ENCODE results near the gene PLAC9. TPM values are rescaled to one million over a fixed set of nuclear protein-coding genes. Genes with fewer than 3 reads are reported as not detected.

Gene PLAC9
- total RNA-seq, 2 experiments from 2014 or later: not detected

DNA sequence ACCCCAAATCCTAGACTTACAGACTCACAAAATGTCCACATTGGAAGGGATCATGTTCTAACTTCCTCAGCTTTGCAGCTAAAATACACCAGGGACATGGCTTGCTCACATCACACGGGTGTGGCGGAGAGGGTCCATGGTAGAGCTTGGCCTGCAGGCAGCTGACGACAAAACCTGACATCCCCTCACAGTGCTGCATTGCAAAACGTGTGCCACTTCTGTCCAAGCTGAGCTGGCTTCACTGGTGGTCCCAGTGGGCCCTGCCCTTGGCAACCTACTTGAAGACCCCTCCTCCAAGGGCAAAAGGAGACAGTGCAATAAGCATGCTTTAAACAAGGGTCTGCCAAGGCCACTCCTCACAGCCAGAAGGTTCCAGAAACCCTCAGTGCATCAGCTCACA is 50.9 kb downstream of the PLAC9 start:
- H3K9me3 Mint-ChIP-seq: no peaks in the 10 kb centered on the region
- H3K4me1 Mint-ChIP-seq: peaks cover 61% of the 10 kb centered on the region
- H3K27me3 Mint-ChIP-seq: no peaks in the 10 kb centered on the region
- peaks cover 19% of the 10 kb centered on the region for H3K36me3 Mint-ChIP-seq (ENCODE audit: low read depth)
- ChIA-PET POLR2A (no interaction called here), CTCF (interaction anchor here (1.3 kb wide), 1 partner anchor 39 kb away, joined by 3 read pairs; no protein-coding TSS in a partner anchor)
- H3K27ac Mint-ChIP-seq: no peak overlapping the region
- no peak for DNase-seq
- H3K4me3 Mint-ChIP-seq: no peak overlapping the region

DNA sequence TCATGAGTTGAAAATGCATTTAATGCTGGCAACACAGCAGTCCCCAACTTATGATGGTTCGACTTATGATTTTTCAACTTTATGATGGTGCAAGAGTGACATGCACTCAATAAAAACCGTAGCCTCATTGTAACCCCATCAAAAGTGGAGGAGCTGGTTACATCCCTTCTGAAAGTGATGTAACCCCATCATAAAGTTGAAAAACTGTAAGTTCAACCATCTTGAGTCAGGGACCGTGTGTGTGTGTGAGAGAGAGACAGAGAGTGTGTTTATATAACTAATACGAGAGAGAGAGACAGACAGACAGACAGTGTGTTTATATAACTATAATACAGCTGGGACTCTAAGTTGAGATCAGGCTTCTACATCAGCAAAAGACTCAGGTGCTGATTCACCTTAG is 51.8 kb downstream of the PLAC9 start:
- POLR2A ChIA-PET: no interaction called here
- no peak overlapping the region for H3K4me3 Mint-ChIP-seq
- DNase-seq: no peak
- CTCF ChIA-PET: interaction anchor here (1.4 to 2.8 kb wide), 5 partner anchors 8 to 37 kb away, joined by 3 to 14 read pairs (median 7); no protein-coding TSS in a partner anchor
- H3K27ac Mint-ChIP-seq: peak overlapping the region; percentile 6
- no peaks in the 10 kb centered on the region for H3K27me3 Mint-ChIP-seq
- peaks cover 66% of the 10 kb centered on the region for H3K4me1 Mint-ChIP-seq
- H3K36me3 Mint-ChIP-seq (ENCODE audit: low read depth): peaks cover 20% of the 10 kb centered on the region
- no peaks in the 10 kb centered on the region for H3K9me3 Mint-ChIP-seq

DNA sequence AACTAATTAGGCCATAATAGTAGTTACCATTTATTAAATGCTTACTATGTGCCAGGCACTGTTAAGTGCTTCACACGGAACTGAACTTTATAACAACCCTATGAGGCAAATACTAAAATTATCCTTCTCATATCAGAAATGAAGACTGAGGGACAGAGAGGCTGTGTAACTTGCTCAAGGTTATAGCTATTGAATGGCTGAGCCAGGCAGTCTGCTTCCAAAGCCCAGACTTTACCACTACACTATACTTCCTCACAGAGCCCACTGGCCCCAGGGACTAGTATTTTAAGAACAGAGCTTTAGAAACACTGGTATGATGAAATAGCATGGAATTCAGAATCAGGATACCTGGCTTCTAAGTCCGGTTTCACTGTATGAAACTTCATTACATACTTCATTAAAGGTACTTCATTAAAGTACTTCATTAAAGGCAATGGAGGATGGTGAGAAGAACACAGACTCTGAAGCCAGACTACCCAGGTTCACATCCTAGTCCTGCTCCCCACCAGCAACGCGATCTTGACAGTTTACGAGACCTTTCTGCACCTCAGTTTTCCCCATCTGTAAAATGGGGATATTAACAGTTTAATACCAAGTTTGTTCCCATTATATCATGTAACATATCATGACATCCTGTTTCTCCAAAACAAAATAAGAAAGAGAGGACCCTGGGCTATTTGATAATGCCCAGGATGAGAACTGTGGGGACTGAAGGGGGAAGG is 53.2 kb downstream of the PLAC9 start:
- Mint-ChIP-seq H3K27ac (peak overlapping the region; percentile 91), H3K4me1 (peaks cover 73% of the 10 kb centered on the region), H3K4me3 (peak overlapping the region; percentile 13), H3K27me3 (no peaks in the 10 kb centered on the region), H3K36me3 (ENCODE audit: low read depth) (peaks cover 21% of the 10 kb centered on the region), H3K9me3 (no peaks in the 10 kb centered on the region)
- CTCF ChIA-PET: interaction anchor here (1.1 to 2.8 kb wide), 6 partner anchors 9 to 42 kb away, joined by 3 to 14 read pairs (median 6); no protein-coding TSS in a partner anchor
- DNase-seq: no peak
- POLR2A ChIA-PET: no interaction called here

DNA sequence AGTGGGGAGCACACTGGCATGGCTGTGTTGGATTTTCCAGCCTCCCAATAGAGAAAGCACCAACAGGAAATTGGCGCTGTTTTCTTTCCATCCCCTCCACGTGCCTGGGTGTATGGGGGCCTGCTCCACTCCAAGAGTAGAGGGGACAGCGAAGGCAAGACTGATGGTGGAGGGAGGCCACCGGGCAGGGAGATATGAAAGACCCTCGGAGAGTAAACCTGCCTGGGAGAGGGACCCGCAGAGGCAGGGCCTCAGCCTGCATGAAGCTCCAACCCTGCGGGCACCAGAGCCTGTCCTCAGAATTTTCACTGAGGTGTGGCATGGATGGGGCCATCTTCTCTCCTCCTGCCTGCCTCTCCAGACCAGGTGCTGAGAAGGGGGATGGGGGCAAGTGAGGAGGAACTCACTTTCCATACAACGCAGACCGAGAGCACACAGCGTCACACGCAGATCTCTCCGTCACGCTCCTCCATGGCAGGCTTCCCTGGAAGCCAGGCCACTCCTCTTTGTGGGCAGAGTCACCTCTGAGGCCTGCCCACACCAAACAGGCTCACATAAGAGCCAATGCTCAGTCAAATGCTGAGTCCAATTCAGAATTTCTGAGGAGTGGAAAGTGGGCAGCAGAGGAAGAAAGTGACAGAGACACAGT is 54.0 kb downstream of the PLAC9 start:
- H3K27ac Mint-ChIP-seq: peak overlapping the region; percentile 91

DNA sequence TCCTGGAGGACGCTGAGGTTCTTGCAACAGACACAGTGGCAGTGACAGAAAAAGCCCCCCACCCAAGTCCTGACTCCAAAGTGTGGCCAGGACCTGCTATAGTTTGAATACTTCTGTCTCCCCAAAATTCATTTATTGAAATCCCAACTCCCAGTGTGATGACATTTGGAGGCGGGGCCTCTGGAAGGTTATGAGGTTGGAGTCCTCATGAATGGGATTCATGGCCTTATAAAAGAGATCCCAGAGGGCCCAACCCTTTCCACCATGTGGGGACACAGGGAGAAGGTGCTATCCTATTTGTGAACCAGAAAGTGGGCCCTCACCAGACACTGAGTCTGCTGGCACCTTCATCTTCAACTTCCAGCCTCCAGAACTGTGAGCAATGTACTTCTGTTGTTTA is 54.5 kb downstream of the PLAC9 start:
- Mint-ChIP-seq H3K27me3 (no peaks in the 10 kb centered on the region), H3K27ac (peak overlapping the region; percentile 91), H3K4me1 (peaks cover 73% of the 10 kb centered on the region), H3K9me3 (peaks cover 2% of the 10 kb centered on the region), H3K36me3 (ENCODE audit: low read depth) (peaks cover 21% of the 10 kb centered on the region), H3K4me3 (peak overlapping the region; percentile 63)
- ChIA-PET CTCF (interaction anchor here (1.2 to 2.4 kb wide), 4 partner anchors 11 to 58 kb away, joined by 3 to 12 read pairs (median 7); no protein-coding TSS in a partner anchor), POLR2A (interaction anchor here (1.4 kb wide), 1 partner anchor 17 kb away, joined by 6 read pairs; no protein-coding TSS in a partner anchor)
- DNase-seq: peak; percentile 13

More for the DNA sequence above, 54.0 kb downstream of the PLAC9 start:
- Mint-ChIP-seq H3K27me3 (no peaks in the 10 kb centered on the region), H3K36me3 (ENCODE audit: low read depth) (peaks cover 21% of the 10 kb centered on the region), H3K9me3 (no peaks in the 10 kb centered on the region), H3K4me1 (peaks cover 72% of the 10 kb centered on the region), H3K4me3 (peak overlapping the region; percentile 63)
- ChIA-PET CTCF (interaction anchor here (2.2 to 2.8 kb wide), 3 partner anchors 9 to 17 kb away, joined by 9 to 14 read pairs (median 12); no protein-coding TSS in a partner anchor), POLR2A (no interaction called here)
- DNase-seq: peak; percentile 28

DNA sequence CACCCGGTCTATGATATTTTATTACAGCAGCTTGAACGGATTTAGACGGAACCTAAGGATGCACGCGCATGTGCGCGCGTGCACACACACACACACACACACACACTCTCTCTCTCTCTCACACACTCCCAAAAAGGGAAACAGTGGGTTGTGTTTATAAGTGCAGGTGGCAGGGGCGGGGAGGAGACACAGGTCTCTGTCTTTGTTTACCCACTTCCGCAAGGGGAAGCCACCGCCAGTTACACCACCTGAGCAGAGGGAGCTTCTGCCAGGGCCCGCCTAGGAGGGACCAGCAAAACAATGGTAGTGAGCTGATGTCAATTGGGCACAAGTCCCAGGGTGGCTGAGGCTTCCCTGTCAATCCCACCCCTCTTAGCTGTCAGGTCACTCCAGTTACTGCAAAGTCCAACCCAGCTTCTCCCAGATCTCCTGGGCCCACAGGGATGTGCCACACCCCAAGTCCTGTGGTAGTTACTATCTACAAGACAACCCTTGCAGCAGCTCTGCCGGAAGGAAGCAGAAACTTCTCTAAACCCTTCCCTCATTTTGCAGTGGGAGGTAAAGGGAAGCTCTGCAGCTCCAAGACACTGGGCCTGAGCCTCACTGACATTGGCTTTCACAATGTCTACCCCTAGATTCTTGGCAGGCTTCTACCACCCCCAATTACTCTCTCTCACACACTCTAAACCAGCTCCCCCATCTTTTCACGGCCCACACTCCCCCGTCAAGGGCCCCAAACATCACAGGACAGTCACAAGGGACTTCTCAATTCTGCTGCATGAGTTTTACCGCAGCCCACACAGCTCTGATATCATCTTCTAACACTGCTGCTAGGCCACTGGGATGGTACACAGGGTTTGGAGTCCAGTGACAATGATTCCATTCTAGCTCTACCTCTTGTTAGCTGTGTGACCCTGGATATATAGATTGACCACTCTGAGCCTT is 55.2 kb downstream of the PLAC9 start:
- CTCF ChIA-PET: interaction anchor here (0.7 to 2.4 kb wide), 8 partner anchors 9 to 59 kb away, joined by 3 to 12 read pairs (median 4); no protein-coding TSS in a partner anchor
- peak overlapping the region; percentile 63 for H3K4me3 Mint-ChIP-seq
- peak; percentile 93 for DNase-seq

DNA sequence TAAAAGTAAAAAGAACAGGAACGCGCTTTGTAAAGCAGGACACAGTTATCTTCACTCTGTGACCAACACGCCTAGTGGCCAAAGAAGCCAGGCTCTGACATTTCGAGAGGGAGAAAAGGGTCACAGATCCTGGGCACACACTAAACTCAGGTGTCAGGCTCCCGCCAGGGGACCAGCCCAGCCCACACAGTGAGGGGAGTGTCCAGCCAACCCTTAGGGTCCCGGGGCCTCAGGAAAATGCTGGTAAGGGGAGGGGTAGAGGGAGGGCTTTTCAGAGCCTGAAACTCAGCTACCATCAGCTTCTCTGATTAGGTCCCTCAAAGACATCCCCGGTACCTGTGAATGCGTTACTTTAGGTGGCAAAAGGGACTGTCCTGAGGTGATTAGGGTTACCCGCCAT is 56.2 kb downstream of the PLAC9 start:
- Mint-ChIP-seq H3K36me3 (ENCODE audit: low read depth) (peaks cover 32% of the 10 kb centered on the region), H3K4me3 (peak overlapping the region; percentile 29), H3K27me3 (no peaks in the 10 kb centered on the region), H3K9me3 (peaks cover 10% of the 10 kb centered on the region), H3K4me1 (peaks cover 73% of the 10 kb centered on the region), H3K27ac (peak overlapping the region; percentile 91)
- ChIA-PET POLR2A (interaction anchor here (1.4 kb wide), 1 partner anchor 15 kb away, joined by 6 read pairs; no protein-coding TSS in a partner anchor), CTCF (interaction anchor here (1.2 to 2.4 kb wide), 5 partner anchors 10 to 59 kb away, joined by 3 to 12 read pairs (median 5); no protein-coding TSS in a partner anchor)
- DNase-seq: no peak

More for the DNA sequence above, 55.2 kb downstream of the PLAC9 start:
- peak overlapping the region; percentile 91 for H3K27ac Mint-ChIP-seq
- POLR2A ChIA-PET: interaction anchor here (0.6 to 1.4 kb wide), 2 partner anchors 16 to 20 kb away, joined by 3 to 6 read pairs; no protein-coding TSS in a partner anchor
- H3K27me3 Mint-ChIP-seq: no peaks in the 10 kb centered on the region
- H3K9me3 Mint-ChIP-seq: peaks cover 7% of the 10 kb centered on the region
- H3K4me1 Mint-ChIP-seq: peaks cover 74% of the 10 kb centered on the region
- peaks cover 25% of the 10 kb centered on the region for H3K36me3 Mint-ChIP-seq (ENCODE audit: low read depth)

DNA sequence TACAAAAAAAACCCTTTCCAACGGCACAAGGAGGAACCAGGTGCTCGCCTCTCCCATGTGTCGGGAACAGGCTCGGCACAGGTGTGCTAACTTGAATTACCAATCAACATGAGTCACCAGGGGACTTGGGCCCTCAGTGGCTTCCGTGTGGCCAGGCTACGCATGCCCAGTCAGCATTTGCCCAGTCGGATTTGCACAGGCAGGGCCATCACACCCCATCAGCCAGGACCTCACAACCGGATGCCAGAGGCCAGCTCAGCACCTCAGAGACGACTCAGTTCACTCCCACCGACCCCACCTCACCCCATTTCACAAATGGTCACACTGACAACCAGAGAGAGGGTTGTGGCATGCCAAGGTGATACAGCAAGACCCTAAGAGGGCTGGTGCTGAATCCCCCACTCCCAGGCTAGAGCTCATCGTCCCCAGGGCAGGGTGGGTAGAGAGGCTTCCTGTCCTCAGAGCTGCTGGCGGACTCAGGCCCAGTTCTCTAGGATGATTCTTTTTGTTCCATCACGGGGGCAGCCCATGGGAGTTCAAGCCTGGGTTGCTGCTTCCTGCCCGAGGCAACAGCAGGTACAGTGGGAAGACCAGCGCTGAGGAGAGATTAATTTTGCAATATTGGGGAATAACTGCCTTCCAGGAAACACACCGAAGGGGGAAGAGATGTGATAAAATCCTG is 59.2 kb downstream of the PLAC9 start:
- Mint-ChIP-seq H3K4me1 (peaks cover 65% of the 10 kb centered on the region), H3K27me3 (no peaks in the 10 kb centered on the region), H3K36me3 (ENCODE audit: low read depth) (peaks cover 49% of the 10 kb centered on the region), H3K4me3 (no peak overlapping the region), H3K9me3 (peaks cover 13% of the 10 kb centered on the region), H3K27ac (peak overlapping the region; percentile 36)
- CTCF ChIA-PET: interaction anchor here (0.6 to 1.7 kb wide), 6 partner anchors 10 to 49 kb away, joined by 3 to 9 read pairs (median 3); partner anchors contain the start of gene ANXA11
- no peak for DNase-seq
- POLR2A ChIA-PET: no interaction called here

DNA sequence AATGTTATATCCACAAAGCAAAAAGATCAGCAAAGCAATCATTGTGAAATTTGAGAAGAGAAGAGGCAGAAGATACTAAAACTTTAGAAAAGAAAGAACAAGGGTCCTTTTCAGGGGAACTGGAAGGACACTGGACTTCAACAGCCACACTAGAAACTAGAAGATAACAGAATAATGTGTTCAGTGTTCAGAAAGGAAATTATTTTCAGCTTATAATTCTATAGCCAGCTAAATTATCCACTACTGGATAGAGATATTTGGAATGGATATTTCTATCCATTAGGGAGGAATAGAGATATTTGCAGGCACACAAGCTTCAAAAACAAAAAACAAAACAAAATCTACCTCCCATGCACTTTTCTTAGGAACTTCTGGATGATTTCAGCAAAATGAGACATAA is 60.0 kb downstream of the PLAC9 start:
- no peak for DNase-seq
- H3K36me3 Mint-ChIP-seq (ENCODE audit: low read depth): peaks cover 47% of the 10 kb centered on the region
- peaks cover 65% of the 10 kb centered on the region for H3K4me1 Mint-ChIP-seq
- ChIA-PET CTCF (interaction anchor here (0.6 kb wide), 1 partner anchor 77 kb away, joined by 3 read pairs; no protein-coding TSS in a partner anchor), POLR2A (no interaction called here)
- H3K27me3 Mint-ChIP-seq: no peaks in the 10 kb centered on the region
- H3K27ac Mint-ChIP-seq: no peak overlapping the region
- peaks cover 13% of the 10 kb centered on the region for H3K9me3 Mint-ChIP-seq
- no peak overlapping the region for H3K4me3 Mint-ChIP-seq

DNA sequence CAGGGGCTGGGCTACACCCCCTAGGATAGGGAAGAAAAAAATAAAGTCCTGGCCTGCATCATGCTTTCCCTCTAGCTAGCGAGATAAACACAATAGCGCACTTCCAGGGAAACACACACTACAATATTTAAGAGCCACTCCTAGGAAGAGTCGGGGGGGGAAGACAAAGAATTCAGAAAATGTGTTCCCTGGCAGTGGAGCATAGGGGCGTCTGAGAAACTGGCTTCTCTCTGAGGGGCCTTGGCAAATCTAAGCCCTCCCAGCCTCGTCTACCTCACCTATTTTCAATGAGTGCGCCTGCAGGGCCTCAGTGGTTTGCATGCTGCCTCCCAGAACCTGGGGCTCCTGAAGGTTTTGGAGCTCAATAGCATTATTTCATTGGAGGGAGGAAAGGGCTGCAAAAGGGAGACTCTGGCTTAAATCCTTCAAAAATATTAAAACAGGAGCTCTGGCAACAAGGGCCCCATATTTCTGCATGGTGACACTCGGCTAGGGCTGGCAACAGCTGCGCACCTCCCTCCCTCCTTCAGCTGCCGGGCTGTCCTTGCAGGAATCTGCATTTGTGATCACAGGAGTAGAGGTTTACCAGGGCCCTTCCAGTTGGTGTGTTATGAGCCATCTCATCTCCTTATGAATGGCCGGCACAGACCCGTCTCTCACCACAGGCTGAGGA is 62.0 kb downstream of the PLAC9 start:
- Mint-ChIP-seq H3K4me3 (no peak overlapping the region), H3K27me3 (no peaks in the 10 kb centered on the region), H3K9me3 (peaks cover 13% of the 10 kb centered on the region), H3K4me1 (peaks cover 63% of the 10 kb centered on the region), H3K27ac (no peak overlapping the region), H3K36me3 (ENCODE audit: low read depth) (peaks cover 46% of the 10 kb centered on the region)
- ChIA-PET POLR2A (no interaction called here), CTCF (interaction anchor here (0.9 to 2.4 kb wide), 5 partner anchors 8 to 50 kb away, joined by 3 to 14 read pairs (median 3); no protein-coding TSS in a partner anchor)
- no peak for DNase-seq
